Kasumi-1 (cell line): ENCODE results near the gene CDCA4.

Experiments used
- DNase-seq, 2 experiments: peaks; one replicate each; lab custom pipeline; 2025; lab: John Stamatoyannopoulos, UW

CDCA4 gene

GRCh38 chr14:104989236-104989950 lies 31.5 kb downstream of the CDCA4 start:
- DNase-seq = no peak

GRCh38 chr14:104986487-104987164 lies 34.3 kb downstream of the CDCA4 start:
- no peak for DNase-seq

- DNase-seq = peak; percentile 70 to 71
These were observed 35.0 kb downstream of the CDCA4 start, which contains the start of gene CLBA1 for GRCh38 chr14:104985675-104986486. TSS of gene CLBA1 (plus strand) at chr14:104985788. CDS start at chr14:104986432, 644 bp downstream.

- DNase-seq = no peak
These were observed 36.6 kb downstream of the CDCA4 start for GRCh38 chr14:104984056-104984894.

GRCh38 chr14:104983231-104983721 lies 37.6 kb downstream of the CDCA4 start:
- no peak for DNase-seq

- no peak for DNase-seq
These were observed 38.2 kb downstream of the CDCA4 start for GRCh38 chr14:104982548-104983230.

GRCh38 chr14:104981699-104982541 lies 39.0 kb downstream of the CDCA4 start:
- no peak for DNase-seq

- DNase-seq = no peak
These were observed 40.0 kb downstream of the CDCA4 start for GRCh38 chr14:104980611-104981531.

- DNase-seq = no peak
These were observed 40.9 kb downstream of the CDCA4 start for GRCh38 chr14:104979758-104980610.

GRCh38 chr14:104978746-104979691 lies 41.9 kb downstream of the CDCA4 start:
- DNase-seq = no peak

- no peak for DNase-seq
These were observed 42.9 kb downstream of the CDCA4 start, which contains the start of gene AHNAK2 for GRCh38 chr14:104977681-104978653. TSS of gene AHNAK2 (minus strand) at chr14:104978374. CDS start at chr14:104978237, 137 bp downstream.

GRCh38 chr14:104977008-104977680 lies 43.7 kb downstream of the CDCA4 start:
- no peak for DNase-seq

- peak; percentile 53 to 70 for DNase-seq
These were observed 44.5 kb downstream of the CDCA4 start for GRCh38 chr14:104976198-104977007.
